ENCODE data around the gene ZNF292.

GRCh38 chr6:87291883-87292282 is 136.5 kb downstream of the ZNF292 start:
- TF ChIP-seq NR2C2 (IDR thresholded peaks at IDR 0.05; ENCODE audit: borderline replicate concordance, control insufficient read depth, insufficient read length, low read depth) (no peak), CTCF (IDR thresholded peaks at IDR 0.05 in 2 of 3, conservative IDR thresholded peaks at IDR 0.05 in 1 of 3; ENCODE audit: control insufficient read depth in 2 of 3, extremely low read depth in 1 of 3, insufficient read depth in 1 of 3, low read depth in 3 of 3, low read length in 3 of 3) (no peak), POLR2AphosphoS5 (IDR thresholded peaks at IDR 0.05; ENCODE audit: low read length) (no peak), POLR2A (IDR thresholded peaks at IDR 0.05; ENCODE audit: low read depth, low read length) (no peak), RAD51 (IDR thresholded peaks at IDR 0.05) (no peak), FOS (IDR thresholded peaks at IDR 0.05; ENCODE audit: borderline replicate concordance, extremely low read depth, insufficient read length) (no peak), RAD21 (IDR thresholded peaks at IDR 0.05; ENCODE audit: insufficient read depth, low read depth, low read length) (no peak), CEBPB (IDR thresholded peaks at IDR 0.05; ENCODE audit: borderline replicate concordance in 1 of 2, low read depth in 2 of 2, low read length in 2 of 2) (no peak), USF1 (IDR thresholded peaks at IDR 0.05; ENCODE audit: borderline replicate concordance, extremely low read length, insufficient read depth, low read depth, low read length) (no peak), CBFB (IDR thresholded peaks at IDR 0.05; ENCODE audit: low read depth) (no peak), BCL11A (IDR thresholded peaks at IDR 0.05; ENCODE audit: low read depth, low read length) (no peak), KDM1A (IDR thresholded peaks at IDR 0.05; ENCODE audit: borderline replicate concordance) (no peak)
